NOMO-1 treated with DMSO at 0.1 percent for 48 hours (cell line): Measurements from ENCODE around the gene ZSWIM1.
"Not testable (repeated sequence)": the region's sequence is repeated elsewhere in the genome, so short reads cannot be mapped to it uniquely, and the experiment has no call there.

ENCODE experiments used
- DNase-seq: peaks from one replicate; lab custom pipeline; 2025; ENCODE audit not compliant: unreplicated experiment; lab: John Stamatoyannopoulos, UW

The ZSWIM1 gene

DNA sequence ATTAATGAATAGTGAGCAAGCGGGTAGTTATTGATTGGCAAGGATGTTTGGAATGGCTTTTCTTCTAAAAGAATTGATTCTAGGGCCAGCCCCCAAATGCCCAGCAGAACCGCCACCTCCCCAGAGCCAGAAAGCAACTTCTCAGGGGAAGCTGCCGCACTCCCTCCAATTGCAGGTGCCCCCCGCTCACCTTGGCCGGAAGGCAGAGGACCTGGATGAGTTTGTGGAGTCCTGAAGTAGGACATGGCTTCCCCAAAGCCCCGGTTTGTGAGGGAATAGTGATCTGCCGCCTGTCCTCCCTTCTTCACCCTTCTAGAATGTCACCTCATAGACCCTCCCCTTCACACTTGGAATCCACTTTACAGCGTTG is 6.3 kb downstream of the ZSWIM1 start, which contains the start of gene SPATA25:
SPATA25 (minus strand) TSS at position 277 of the 370 bp plus-strand sequence; CDS start at position 245, 32 bp downstream.
- DNase-seq, result no peak

GRCh38 chr20:45888681-45889080 is 7.7 kb downstream of the ZSWIM1 start:
- DNase-seq, result no peak

DNA sequence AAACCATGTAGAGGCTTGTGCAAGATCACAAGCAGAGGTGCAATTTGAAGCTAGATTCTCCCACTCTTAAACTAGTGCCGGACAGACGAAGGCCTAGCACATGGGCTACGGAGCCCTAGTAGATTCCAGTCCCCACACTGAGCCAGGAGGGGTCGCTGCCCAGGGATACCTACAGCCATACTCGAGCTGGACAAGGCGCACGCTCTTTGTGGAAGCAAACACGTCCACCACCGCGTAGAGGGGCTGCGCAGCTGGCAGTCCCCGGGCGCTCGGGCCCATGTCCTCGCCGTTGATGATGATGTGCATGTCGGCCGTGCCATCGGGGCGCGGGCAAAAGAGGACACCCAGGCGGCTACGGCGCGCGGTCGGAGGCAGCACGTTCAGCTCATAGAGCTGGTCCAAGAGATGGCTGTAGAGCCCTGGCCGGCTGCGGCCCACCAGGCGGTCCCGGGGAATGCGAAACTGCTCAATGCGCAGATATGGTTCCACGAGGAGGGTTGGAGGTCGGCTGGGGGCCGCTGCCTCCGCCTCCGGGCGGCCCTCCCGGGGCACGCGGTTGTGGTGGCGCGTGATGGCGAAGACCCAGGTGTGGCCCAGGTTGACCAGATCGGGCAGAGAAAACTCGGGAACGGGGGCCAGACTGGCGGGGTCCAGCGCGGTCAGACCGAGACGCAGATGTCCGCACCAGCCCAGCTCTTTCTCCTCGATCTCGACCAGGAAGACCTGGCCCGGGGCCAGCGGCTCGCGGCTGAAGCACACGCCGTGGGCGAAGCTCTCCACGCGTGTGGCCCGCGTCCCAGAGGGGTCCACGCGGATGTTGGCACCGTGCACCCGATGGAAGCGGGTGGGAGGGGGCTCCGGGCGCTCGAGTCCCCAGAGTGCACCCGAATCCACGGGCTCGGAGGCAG is 9.3 kb downstream of the ZSWIM1 start:
- DNase-seq, result peak; percentile 46

GRCh38 chr20:45890985-45891983 is 10.3 kb downstream of the ZSWIM1 start, which contains the start of the genes CTSA and NEURL2:
Gene CTSA, plus strand, starts transcription at chr20:45891335. Its CDS starts 234 bp downstream, at chr20:45891569.
Gene NEURL2, minus strand, starts transcription at chr20:45891208. Its CDS starts 217 bp downstream, at chr20:45890991.
- peak; percentile 77 for DNase-seq

DNA sequence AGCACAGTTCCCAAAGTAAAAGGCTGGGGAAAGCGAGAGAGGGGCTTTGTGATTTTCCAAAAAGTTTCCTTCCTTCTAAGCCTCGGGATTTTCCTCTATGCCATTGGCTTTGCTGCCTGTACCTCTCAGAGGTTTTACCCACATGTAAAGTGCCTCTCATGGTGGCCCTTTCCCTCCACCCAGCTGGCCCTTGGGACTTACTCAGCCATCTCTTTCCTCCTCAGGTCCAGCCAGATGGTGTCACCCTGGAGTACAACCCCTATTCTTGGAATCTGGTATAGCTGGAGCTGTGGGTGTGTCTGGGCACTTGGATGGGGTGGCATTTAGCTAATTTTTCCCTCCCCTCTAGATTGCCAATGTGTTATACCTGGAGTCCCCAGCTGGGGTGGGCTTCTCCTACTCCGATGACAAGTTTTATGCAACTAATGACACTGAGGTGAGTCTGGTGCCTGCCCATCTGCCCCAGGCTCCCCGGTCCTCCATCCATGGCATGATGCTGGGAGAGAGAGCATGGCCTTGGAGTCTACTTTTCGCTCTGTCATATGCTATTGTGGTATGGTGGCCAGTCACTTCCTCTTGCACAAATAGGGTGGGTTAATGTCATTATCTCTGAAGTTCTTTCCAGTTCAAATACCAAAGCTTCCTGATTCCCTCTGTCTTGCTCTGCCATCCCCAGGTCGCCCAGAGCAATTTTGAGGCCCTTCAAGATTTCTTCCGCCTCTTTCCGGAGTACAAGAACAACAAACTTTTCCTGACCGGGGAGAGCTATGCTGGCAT is 11.2 kb downstream of the ZSWIM1 start:
- DNase-seq, result peak; percentile 66

- DNase-seq, result no peak
Measured at GRCh38 chr20:45892828-45893500, 11.9 kb downstream of the ZSWIM1 start.

DNA sequence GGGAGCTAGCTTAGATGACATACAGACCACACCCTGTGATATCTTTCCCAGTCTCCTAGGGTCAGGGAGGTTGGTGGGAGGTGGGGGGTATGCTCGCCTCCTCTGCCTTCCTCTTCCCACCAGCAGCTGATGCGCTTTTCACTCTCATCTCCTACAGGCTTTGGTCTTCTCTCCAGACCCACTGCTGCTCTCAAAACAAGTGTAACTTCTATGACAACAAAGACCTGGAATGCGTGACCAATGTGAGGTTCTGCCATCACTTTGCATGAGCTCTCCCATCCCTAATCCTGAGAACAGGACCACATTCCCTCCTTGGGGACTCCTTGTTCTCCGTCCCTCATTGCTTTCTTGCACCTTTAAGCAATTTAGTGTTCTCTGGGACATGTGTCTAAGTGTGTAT is 12.8 kb downstream of the ZSWIM1 start:
- no peak for DNase-seq

- no peak for DNase-seq
Measured at GRCh38 chr20:45894797-45895196, 13.8 kb downstream of the ZSWIM1 start.

- no peak for DNase-seq
Measured at GRCh38 chr20:45896641-45897161, 15.7 kb downstream of the ZSWIM1 start.

GRCh38 chr20:45897289-45897688 is 16.3 kb downstream of the ZSWIM1 start:
- DNase-seq, result no peak

- no peak for DNase-seq
Measured at GRCh38 chr20:45897692-45898091, 16.7 kb downstream of the ZSWIM1 start.

DNA sequence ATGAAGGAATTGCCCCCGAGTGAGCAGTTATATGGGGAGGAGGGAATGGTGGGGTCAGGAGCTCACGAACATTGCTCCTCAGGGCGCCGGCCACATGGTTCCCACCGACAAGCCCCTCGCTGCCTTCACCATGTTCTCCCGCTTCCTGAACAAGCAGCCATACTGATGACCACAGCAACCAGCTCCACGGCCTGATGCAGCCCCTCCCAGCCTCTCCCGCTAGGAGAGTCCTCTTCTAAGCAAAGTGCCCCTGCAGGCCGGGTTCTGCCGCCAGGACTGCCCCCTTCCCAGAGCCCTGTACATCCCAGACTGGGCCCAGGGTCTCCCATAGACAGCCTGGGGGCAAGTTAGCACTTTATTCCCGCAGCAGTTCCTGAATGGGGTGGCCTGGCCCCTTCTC is 17.3 kb downstream of the ZSWIM1 start:
- DNase-seq, result no peak

DNA sequence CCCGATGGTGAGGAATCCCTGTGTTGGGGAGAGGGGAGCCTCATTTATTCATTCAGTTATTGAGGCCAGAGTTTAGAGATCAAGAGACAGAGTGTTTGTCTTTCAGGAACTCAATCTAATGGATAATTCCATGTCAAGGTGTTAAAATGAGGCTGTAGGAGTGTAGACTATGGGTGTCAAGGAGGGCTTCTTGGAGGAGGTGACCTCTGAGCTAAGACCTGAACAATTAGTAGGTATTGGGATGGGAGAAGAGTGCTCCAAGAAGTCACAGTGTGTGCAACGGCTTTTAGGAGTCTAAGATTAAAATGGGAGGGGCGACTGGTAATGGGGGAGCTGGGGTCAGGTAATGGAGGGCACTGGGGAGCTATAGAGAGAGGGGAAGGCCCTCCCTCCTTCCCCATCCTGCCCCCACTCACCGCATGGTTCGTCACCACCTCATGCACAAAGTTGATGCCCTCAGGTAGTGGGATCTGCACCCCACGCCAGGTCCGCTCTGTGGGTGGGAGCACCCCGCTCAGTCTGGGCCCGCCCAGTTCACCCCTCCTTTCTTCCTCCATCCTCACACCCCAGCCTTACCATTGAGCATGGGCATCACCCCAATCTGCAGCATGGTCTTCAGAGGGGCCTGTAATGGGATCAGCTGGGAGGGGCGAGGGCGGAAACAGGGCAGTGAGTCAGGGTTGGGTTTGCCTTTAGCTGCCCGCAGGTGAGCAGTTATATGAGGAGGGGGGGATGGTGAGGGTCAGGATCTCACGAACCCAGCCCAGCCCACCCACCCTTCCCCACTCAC is 18.2 kb downstream of the ZSWIM1 start:
- DNase-seq, result no peak

DNA sequence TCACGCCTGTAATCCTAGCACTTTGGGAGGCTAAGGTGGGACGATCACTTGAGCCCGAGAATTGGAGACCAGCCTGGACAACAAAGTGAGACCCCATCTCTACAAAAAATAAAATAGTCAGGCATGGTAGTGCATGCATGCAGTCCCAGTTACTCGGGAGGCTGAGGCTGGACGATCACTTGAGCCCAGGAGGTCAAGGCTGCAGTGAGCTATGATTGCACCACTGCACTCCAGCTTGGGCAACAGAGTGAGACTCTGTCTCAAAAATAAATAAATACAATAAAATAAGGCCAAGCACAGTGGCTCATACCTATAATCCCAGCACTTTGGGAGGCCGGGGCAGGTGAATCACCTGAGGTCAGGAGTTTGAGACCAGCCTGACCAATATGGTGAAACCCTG is 20.3 kb downstream of the ZSWIM1 start:
- DNase-seq, result not testable (repeated sequence)

GRCh38 chr20:45902199-45902701 is 21.2 kb downstream of the ZSWIM1 start:
- DNase-seq, result no peak

DNA sequence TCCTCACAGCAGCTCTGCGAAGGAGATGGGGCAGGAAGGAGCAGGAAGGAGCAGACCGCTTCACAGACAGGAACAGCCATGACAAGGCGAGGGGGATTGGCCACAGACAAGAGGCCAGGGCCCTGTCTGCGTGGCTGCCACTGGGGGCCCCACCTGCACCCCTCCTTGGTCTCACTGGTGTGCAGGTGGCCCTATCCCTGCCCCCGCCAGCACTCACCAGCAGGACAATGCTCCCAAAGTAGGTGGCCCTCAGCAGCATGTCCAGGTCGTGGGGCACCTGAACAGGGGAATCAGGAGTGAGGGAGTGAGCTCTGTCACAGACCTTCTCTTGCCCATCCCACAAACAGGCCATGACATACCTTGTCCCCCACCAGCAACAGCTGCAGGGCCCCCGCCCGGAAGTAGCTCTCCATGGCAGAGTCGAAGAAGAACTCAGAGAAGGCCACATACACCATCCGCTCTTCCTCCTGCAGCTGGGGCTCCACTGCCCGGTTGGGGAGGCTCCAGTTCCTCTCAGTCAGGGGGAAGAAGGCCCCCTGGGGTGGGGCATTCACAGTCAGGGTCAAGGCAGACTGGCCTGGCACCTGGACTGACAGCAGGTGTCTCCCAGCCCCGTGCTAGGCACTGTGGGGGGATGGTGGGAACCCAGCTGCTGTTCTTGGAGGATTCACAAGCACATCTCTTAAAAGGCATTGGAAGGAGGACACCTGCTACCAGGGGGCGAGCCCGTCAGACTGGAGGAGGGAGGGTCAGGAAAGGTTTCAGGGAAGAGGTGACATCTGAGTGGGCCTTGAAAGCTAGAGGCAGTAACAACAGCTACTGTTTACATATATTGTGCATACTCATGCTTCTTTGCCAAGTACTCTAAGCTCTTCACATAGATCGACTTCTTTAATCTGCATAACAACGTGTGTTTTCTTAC is 23.8 kb downstream of the ZSWIM1 start:
- DNase-seq, result no peak

- no peak for DNase-seq
Measured at GRCh38 chr20:45905505-45906079, 24.6 kb downstream of the ZSWIM1 start.
